Measurements from ENCODE around the gene VAT1L.

Gene VAT1L

DNA sequence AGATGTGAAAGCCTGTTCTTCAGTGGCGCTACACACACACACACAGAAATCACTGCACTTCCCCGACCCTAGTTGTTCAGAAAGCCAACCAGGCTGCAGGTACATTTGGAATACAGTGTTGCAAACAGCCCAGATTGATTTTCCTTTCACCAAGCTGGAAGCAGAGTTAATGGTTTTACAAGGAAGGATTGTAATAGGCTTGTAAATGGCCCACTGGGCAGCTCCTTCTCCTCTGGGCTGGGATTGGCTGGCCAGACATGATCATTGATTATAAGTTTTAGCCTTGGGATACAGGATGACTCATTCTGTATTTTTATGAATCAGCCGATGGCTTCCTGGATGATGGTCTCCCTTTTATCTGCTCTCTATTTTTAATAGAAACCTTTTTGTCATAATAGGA is 2.5 kb downstream of the VAT1L start:
- H3K4me1 Mint-ChIP-seq, result peaks cover 8% of the 10 kb centered on the region
- H3K27me3 Mint-ChIP-seq, result peaks cover 48% of the 10 kb centered on the region
- H3K9me3 Mint-ChIP-seq, result no peaks in the 10 kb centered on the region
- no peak for DNase-seq
- H3K36me3 Mint-ChIP-seq, result no peaks in the 10 kb centered on the region
- H3K4me3 Mint-ChIP-seq, result no peak overlapping the region
- CTCF ChIA-PET, result interaction anchor here (1.8 kb wide), 1 partner anchor 10 kb away, joined by 7 read pairs; no protein-coding TSS in a partner anchor
- H3K27ac Mint-ChIP-seq, result no peak overlapping the region

DNA sequence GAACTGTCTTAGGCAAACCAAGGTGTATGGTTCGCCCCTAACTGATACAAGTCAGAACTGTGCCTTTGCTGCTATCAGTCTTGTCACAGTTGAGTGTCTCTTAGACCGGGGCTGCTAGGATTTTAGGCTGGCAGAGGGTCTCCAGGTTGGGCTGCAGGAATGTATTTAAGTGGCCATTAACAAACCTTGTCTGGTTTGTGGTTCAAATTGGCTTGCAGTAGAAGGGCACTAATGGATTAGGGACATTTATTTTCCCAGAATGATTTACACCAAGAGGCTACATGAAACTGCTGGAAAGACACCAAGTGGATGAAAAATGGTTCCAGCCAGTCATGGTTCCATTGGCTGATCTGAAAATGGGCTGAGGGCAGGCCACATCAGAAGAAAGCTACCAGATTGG is 5.1 kb downstream of the VAT1L start:
- CTCF ChIA-PET, result no interaction called here
- DNase-seq, result no peak
- peaks cover 31% of the 10 kb centered on the region for H3K27me3 Mint-ChIP-seq

DNA sequence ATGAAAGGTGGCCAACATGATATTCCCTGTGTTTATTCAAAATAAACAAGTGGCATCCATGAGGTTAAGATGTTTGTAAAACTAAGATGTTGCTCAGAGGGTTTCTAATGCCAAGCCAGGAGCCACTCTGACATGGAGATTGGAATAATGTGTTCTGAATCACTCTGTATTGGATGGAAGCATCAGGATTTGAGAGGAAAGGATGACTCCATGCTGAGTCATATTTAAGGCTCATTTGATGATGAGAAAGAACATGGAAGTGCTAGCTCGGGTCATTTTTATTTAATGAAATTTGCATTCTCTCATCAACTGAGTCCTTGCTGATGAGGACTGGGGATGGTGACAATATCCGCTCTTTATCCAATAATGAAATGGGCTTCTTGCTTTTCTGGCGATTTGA is 6.2 kb downstream of the VAT1L start:
- H3K9me3 Mint-ChIP-seq, result no peaks in the 10 kb centered on the region
- no peaks in the 10 kb centered on the region for H3K4me1 Mint-ChIP-seq
- peaks cover 19% of the 10 kb centered on the region for H3K27me3 Mint-ChIP-seq
- CTCF ChIA-PET, result no interaction called here
- H3K27ac Mint-ChIP-seq, result no peak overlapping the region
- no peak for DNase-seq
- H3K36me3 Mint-ChIP-seq, result no peaks in the 10 kb centered on the region
- H3K4me3 Mint-ChIP-seq, result no peak overlapping the region

More for the DNA sequence above, 5.1 kb downstream of the VAT1L start:
- Mint-ChIP-seq H3K27ac (no peak overlapping the region), H3K36me3 (no peaks in the 10 kb centered on the region), H3K4me1 (peaks cover 1% of the 10 kb centered on the region), H3K4me3 (no peak overlapping the region), H3K9me3 (no peaks in the 10 kb centered on the region)

DNA sequence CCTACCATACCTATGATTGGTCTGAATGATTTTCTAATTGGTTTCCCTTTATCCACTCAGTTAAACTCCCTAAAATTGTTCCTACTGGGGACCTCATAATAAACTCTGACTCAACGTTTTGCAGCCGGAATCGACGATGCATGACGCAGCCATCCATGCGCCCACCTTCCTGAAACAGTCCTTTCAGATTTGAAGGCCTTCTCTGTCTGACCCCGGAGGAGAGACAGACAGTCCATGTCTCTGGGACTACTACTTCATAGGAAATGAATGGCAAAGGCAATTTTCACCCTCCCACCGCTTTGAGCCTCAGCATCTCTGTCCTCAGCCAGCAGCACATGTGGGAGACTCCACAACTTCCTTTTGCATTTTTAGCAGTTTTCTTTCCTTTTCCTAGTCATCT is 13.5 kb downstream of the VAT1L start:
- Mint-ChIP-seq H3K36me3 (no peaks in the 10 kb centered on the region), H3K27ac (no peak overlapping the region), H3K9me3 (no peaks in the 10 kb centered on the region), H3K4me1 (no peaks in the 10 kb centered on the region), H3K4me3 (no peak overlapping the region), H3K27me3 (no peaks in the 10 kb centered on the region)
- CTCF ChIA-PET, result no interaction called here
- DNase-seq, result no peak

DNA sequence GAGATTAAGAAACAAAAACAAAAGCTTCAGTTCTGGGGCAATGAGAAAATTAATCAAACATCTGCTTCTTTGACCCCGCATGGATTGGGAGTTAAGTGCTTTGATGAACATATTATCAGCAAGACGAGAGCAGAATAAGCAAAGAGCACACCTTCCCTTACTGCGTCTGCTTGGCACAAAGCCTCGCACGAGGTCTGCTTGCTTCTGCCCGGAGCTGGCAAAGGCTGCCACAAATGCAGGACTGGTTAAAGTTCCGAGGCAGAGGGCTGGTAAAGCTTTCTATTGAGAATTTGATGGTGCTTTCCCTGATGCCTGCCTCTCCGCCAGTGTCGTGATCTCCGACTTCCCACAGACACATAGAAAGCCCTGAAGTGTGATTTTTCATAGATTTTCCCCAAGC is 17.0 kb downstream of the VAT1L start:
- no peaks in the 10 kb centered on the region for H3K36me3 Mint-ChIP-seq
- no peaks in the 10 kb centered on the region for H3K9me3 Mint-ChIP-seq
- no peak overlapping the region for H3K4me3 Mint-ChIP-seq
- DNase-seq, result no peak
- H3K4me1 Mint-ChIP-seq, result no peaks in the 10 kb centered on the region
- H3K27me3 Mint-ChIP-seq, result no peaks in the 10 kb centered on the region
- CTCF ChIA-PET, result no interaction called here
- no peak overlapping the region for H3K27ac Mint-ChIP-seq

DNA sequence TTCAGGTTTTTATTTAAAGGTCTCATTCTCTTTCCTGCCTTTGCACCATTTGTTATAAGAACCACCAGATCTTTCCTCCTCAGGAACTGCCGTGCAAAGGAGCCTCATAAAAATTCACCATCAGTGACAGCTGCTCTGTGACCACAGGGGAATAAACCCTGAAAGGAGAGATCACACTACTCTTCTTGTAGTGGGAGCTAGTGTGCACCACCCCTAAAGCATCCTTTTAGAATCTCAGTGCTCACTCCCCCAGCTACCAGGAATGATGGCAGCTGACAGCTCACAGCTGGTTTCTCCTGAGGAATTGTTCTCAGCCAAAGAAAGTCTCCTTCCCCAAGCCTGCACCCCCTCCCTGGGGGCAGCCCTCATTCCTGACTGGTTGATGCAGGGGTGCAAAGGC is 18.7 kb downstream of the VAT1L start:
- H3K4me1 Mint-ChIP-seq, result no peaks in the 10 kb centered on the region
- DNase-seq, result no peak
- CTCF ChIA-PET, result no interaction called here
- no peaks in the 10 kb centered on the region for H3K9me3 Mint-ChIP-seq
- no peaks in the 10 kb centered on the region for H3K36me3 Mint-ChIP-seq
- H3K4me3 Mint-ChIP-seq, result no peak overlapping the region
- no peak overlapping the region for H3K27ac Mint-ChIP-seq
- H3K27me3 Mint-ChIP-seq, result no peaks in the 10 kb centered on the region

DNA sequence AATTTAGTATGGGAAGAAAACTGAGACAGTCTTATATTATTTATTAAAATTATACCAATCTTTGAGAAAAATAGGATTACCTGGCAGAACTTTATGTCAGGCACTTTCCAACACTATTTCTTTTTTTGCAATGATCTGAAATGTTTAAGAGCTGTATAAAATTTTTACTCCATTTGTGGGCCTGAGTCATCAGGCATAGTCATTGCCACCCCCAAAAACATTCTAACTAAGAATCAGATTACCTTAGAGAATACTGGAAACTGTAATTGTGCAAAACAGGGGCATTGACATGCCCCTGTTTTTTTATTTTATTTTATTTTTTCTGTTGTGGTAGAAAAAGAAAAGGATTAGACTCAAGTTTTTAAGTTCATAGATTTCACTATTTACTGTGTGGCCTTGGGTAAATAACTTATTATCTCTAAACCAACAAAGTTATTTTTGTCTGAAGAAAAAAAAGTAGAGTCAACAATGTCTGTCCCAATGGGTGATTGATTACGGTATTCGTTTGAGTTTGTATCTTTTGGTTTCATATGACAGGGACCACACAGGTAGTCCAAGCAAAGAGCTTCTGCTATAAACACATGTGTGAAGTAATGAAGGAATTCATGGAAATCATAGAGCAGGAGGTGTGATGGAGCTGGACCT is 24.6 kb downstream of the VAT1L start:
- Mint-ChIP-seq H3K27ac (no peak overlapping the region), H3K4me3 (no peak overlapping the region), H3K36me3 (no peaks in the 10 kb centered on the region), H3K27me3 (no peaks in the 10 kb centered on the region), H3K9me3 (no peaks in the 10 kb centered on the region), H3K4me1 (no peaks in the 10 kb centered on the region)
- DNase-seq, result no peak
- CTCF ChIA-PET, result no interaction called here

DNA sequence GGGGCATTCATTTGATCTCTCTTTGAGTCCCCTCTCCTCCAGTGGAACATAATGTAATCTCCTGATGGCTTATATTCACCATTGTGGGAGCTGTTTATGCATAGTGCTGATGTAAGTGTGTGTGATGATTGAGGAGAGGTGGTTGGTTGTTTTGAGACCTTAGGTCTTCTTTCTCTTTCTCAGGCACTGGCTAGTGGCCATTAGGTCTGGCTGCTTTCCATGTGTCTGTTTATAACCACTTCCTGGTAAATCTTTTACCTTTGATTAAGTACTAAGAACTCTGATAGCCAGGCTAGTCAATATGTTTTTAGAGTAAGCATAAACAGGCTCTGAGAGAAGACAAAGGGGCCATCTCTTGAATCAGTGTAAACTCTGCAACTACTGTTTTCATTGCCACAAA is 27.9 kb downstream of the VAT1L start:
- H3K27me3 Mint-ChIP-seq, result peaks cover 4% of the 10 kb centered on the region
- no peaks in the 10 kb centered on the region for H3K9me3 Mint-ChIP-seq
- CTCF ChIA-PET, result no interaction called here

DNA sequence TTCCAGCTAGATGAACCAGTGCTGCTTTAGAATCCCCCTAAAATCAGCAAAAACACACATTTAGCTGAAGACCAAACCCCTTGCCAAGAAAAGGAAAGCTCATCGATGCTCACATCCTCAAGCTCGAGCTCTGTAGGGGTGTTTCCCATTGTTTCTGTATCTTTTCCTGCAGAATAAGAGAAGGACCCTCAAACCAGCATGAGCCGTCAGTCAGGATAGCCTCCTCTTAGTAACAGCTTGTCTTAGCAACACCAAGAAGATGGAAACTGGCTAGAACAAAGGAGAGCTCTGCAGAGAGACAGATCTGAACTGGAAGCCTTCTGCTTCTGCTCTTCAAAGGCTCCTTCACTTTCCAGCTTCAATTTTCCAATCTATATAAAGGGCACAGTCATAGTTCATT is 32.0 kb downstream of the VAT1L start:
- DNase-seq, result no peak
- Mint-ChIP-seq H3K36me3 (no peaks in the 10 kb centered on the region), H3K27me3 (peaks cover 4% of the 10 kb centered on the region), H3K4me3 (no peak overlapping the region), H3K27ac (no peak overlapping the region), H3K4me1 (no peaks in the 10 kb centered on the region), H3K9me3 (no peaks in the 10 kb centered on the region)
- CTCF ChIA-PET, result no interaction called here

More for the DNA sequence above, 27.9 kb downstream of the VAT1L start:
- Mint-ChIP-seq H3K4me1 (no peaks in the 10 kb centered on the region), H3K27ac (no peak overlapping the region), H3K36me3 (no peaks in the 10 kb centered on the region), H3K4me3 (no peak overlapping the region)
- DNase-seq, result no peak

DNA sequence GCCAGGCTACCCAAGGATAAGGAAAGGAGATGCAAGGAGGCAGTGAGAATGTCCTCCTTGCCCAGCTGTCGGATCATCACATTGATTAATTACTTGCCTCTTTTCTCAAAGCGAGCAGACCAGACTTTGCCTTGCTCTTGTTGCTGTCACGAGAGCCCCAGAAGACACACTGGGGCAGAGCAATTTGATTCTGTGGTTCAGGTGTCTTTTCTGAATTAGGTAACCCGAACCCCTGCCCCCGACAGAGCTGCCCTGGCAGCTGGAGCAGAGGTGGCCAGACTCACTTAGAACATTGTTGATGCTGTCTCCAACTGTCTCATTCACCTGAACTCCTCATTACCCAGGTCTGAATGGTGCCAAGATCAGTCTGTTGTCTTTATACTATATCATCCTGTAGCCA is 34.3 kb downstream of the VAT1L start:
- H3K27ac Mint-ChIP-seq, result no peak overlapping the region
- H3K9me3 Mint-ChIP-seq, result no peaks in the 10 kb centered on the region
- CTCF ChIA-PET, result no interaction called here
- no peak for DNase-seq
- no peaks in the 10 kb centered on the region for H3K4me1 Mint-ChIP-seq
- peaks cover 4% of the 10 kb centered on the region for H3K27me3 Mint-ChIP-seq
- H3K36me3 Mint-ChIP-seq, result no peaks in the 10 kb centered on the region
- H3K4me3 Mint-ChIP-seq, result no peak overlapping the region

DNA sequence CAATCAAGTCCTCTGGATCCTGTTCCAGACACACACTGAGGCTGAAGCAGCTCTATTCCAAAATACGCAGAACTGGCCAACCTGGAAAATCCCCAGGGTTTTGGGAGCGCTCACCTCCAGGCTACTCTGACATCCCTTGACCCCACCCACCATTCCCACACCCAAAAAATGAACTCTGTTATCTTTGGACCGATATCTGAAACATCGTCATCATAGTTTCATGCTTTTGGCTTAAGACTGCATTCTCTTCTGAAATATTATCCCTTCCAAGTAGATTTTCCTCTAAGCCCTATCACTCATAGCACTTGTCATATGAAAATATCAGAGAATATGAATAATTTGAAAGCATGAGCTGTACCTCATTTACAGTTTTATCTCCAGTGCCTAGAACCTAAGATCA is 34.7 kb downstream of the VAT1L start:
- no peaks in the 10 kb centered on the region for H3K4me1 Mint-ChIP-seq
- H3K27ac Mint-ChIP-seq, result no peak overlapping the region
- H3K27me3 Mint-ChIP-seq, result peaks cover 4% of the 10 kb centered on the region
- CTCF ChIA-PET, result no interaction called here
- H3K36me3 Mint-ChIP-seq, result no peaks in the 10 kb centered on the region
- H3K9me3 Mint-ChIP-seq, result no peaks in the 10 kb centered on the region
- no peak overlapping the region for H3K4me3 Mint-ChIP-seq
- DNase-seq, result no peak

DNA sequence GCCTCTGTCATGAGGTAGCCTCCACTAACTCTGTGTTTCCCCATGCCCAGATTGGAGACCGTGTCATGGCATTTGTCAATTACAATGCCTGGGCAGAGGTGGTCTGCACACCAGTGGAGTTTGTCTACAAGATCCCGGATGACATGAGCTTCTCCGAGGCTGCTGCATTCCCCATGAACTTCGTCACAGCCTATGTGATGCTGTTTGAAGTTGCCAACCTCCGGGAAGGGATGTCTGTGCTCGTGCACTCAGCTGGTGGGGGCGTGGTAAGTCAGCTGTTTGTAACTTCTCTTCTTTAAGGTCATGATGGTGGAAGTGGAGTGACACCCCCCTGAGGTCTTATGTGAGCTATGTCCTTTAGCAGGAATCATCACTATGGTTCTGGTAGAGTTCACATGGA is 36.8 kb downstream of the VAT1L start:
- H3K27me3 Mint-ChIP-seq, result no peaks in the 10 kb centered on the region
- H3K4me1 Mint-ChIP-seq, result no peaks in the 10 kb centered on the region
- H3K36me3 Mint-ChIP-seq, result no peaks in the 10 kb centered on the region
- CTCF ChIA-PET, result no interaction called here
- no peak overlapping the region for H3K27ac Mint-ChIP-seq
- no peak for DNase-seq
- no peaks in the 10 kb centered on the region for H3K9me3 Mint-ChIP-seq
- H3K4me3 Mint-ChIP-seq, result no peak overlapping the region

DNA sequence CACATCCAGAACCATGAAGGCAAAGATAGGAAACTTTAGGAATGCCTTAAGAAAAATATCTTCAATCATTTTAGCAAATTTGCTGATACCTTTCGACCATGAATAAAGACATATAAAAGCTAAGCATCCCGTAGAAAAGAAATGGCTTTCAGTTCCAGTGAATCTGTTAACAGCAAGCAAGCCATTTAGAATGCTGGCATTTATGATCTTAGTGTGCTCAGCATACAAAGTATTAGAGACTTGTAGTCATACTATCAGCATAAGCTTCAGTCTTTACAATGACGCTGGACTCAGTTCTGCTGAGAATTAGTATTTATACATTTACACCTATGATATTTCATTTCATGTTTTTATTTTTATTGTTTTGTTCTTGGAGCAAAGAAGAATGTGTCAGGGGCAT is 38.7 kb downstream of the VAT1L start:
- Mint-ChIP-seq H3K36me3 (no peaks in the 10 kb centered on the region), H3K27me3 (no peaks in the 10 kb centered on the region), H3K4me3 (no peak overlapping the region), H3K27ac (no peak overlapping the region), H3K4me1 (no peaks in the 10 kb centered on the region), H3K9me3 (no peaks in the 10 kb centered on the region)
- DNase-seq, result no peak
- CTCF ChIA-PET, result no interaction called here

DNA sequence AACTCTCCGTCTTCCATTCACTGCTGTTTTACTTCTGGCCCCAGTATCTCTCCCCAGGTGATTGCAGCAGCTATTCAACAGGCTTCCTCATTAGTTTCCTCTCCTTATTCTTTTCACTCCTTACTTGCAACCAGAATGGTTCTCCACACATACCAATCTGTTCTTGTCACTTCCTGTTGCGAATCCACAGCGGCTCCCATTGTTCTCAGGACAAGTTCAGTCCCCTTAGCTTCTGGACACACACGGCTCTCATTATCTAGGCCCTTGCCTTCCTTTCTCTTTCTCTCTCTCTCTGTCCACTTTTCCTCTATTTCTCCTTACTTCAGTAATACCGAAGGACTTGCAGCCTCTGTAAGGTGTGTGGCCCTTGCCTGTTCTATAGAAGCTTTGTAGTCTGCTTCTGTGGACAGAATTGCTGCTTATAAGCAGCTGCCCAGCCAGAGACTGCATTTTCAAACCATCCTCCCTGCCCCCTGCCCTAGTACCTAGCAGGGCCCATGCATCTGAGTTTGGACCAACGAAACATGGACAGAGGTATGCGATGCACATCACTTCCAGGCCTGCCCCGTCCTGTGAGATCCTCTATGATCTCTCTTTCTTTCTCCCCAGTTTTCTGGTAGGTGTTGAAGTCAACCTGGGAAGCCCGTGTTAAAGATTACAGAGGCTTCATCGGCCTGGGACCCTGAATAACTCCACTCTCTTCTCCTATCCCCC is 45.7 kb downstream of the VAT1L start:
- CTCF ChIA-PET, result no interaction called here
- H3K9me3 Mint-ChIP-seq, result no peaks in the 10 kb centered on the region
- H3K36me3 Mint-ChIP-seq, result no peaks in the 10 kb centered on the region
- no peak overlapping the region for H3K27ac Mint-ChIP-seq
- H3K4me3 Mint-ChIP-seq, result no peak overlapping the region
- H3K4me1 Mint-ChIP-seq, result no peaks in the 10 kb centered on the region
- H3K27me3 Mint-ChIP-seq, result no peaks in the 10 kb centered on the region
- no peak for DNase-seq

DNA sequence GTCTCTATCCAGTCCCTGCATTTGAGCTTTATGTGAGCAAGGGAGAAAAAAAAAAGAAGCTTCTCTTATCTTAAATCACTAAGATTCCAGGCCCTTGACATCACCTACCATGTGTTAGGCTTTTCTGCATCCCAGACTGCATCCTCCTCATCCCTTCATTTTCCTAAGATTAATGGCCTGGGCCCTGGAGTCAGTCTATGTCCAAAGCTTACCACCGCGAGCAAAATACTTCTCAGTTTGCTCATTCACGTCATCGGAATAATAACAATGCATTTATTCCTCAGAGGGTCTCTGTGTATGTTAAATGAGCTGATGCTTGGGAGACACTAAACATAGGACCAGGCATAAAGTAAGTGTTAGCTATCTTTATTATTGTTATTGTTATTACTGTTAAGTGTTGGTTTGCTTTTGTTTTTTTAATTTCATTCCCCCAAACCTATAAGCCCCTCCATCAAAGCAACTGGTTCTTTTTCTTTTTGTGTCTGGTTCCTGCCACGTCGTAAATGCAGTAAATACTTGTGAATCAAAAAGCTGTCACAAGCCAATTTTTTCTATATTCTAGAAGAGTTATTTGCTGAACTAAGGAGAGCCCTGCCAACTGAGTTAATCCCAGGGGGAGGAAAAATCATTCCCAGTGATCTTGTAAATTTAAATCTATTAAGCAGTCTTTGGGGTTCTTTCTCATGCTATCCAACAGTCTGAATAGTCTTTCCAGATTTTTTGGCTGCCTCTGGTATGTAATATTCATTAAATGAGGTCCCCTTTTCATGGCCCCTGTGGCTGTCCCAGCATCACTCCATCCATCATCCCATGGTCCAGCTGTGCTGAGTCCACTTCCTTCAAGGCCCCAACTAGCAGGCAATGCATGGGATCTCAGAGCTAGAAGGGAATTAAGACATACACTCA is 46.5 kb downstream of the VAT1L start:
- Mint-ChIP-seq H3K27ac (no peak overlapping the region), H3K4me3 (no peak overlapping the region), H3K9me3 (no peaks in the 10 kb centered on the region), H3K4me1 (no peaks in the 10 kb centered on the region), H3K36me3 (no peaks in the 10 kb centered on the region), H3K27me3 (no peaks in the 10 kb centered on the region)
- no peak for DNase-seq
- CTCF ChIA-PET, result interaction anchor here (0.6 kb wide), 1 partner anchor 12 kb away, joined by 3 read pairs; no protein-coding TSS in a partner anchor

All from activated naive CD4-positive, alpha-beta T cell treated with anti-CD3 and anti-CD28 coated beads, Interleukin-2, amount 10 ng/mL, durations not matched to agents 7 days and 5 days (primary cell).